CD14-positive monocyte (primary cell): Measurements from ENCODE around the gene NME9. TPM values are rescaled to one million over a fixed set of nuclear protein-coding genes. Genes with fewer than 3 reads are reported as not detected.
A peak's percentile ranks its signal among the peaks of the same experiment; 100 is the strongest.

ENCODE experiments used
- DNase-seq, 3 donors: peaks; one replicate each; pipeline ENCODE4 v3.0.0-alpha.2; 2011 to 2022
- H2AFZ ChIP-seq: 2 replicates; pipeline ENCODE4 v1.6.0; 2012; ENCODE audit warnings: mild to moderate bottlenecking, low read depth, low read length, inconsistent platforms; ENCODE audit not compliant: insufficient read depth, poor library complexity, severe bottlenecking
- H3K27ac ChIP-seq, 2 donors: 1 replicate in 1 of 2; 2 replicates in 1 of 2; pipeline ENCODE4 v1.5.1; 2012 to 2013; ENCODE audit warnings: low read length in 2 of 2, control low read depth in 1 of 2, inconsistent platforms in 1 of 2, low read depth in 1 of 2, mild to moderate bottlenecking in 1 of 2
- H3K27me3 ChIP-seq, 2 donors: one replicate each; pipeline versions ENCODE4 v1.6.0 to v1.6.1; 2011 to 2013; ENCODE audit warnings: low read length in 2 of 2; ENCODE audit not compliant: control insufficient read depth in 2 of 2, insufficient read depth in 2 of 2
- H3K36me3 ChIP-seq, 2 donors: replicated peaks in 1 of 2; 1 replicate in 1 of 2; 2 replicates in 1 of 2; pipeline versions ENCODE4 v1.5.1 to v1.6.1; 2012 to 2013; ENCODE audit warnings: low read length in 2 of 2, control low read depth in 1 of 2, inconsistent platforms in 1 of 2, mild to moderate bottlenecking in 1 of 2; ENCODE audit not compliant: insufficient read depth in 2 of 2, control insufficient read depth in 1 of 2
- H3K4me1 ChIP-seq, 2 donors: 1 replicate in 1 of 2; 2 replicates in 1 of 2; pipeline versions ENCODE4 v1.5.1 to v1.6.1; 2012 to 2013; ENCODE audit warnings: low read length in 2 of 2, control low read depth in 1 of 2, inconsistent platforms in 1 of 2, mild to moderate bottlenecking in 1 of 2, moderate library complexity in 1 of 2; ENCODE audit not compliant: insufficient read depth in 2 of 2, control insufficient read depth in 1 of 2
- H3K4me2 ChIP-seq: replicated peaks from 2 replicates; pipeline ENCODE3; 2012; ENCODE audit warnings: low read length, moderate library complexity, mild to moderate bottlenecking; ENCODE audit not compliant: poor library complexity, severe bottlenecking; ENCODE audit errors: extremely low read depth
- H3K4me3 ChIP-seq, 3 experiments: fragments of 200-600 bp in 1 of 3; sonication (generic) in 1 of 3; replicated peaks in 1 of 3; 1 replicate in 2 of 3; 2 replicates in 1 of 3; pipeline ENCODE4 v1.5.1; 2011 to 2013; ENCODE audit warnings: low read length in 3 of 3, mild to moderate bottlenecking in 3 of 3, control low read depth in 2 of 3, low read depth in 2 of 3, inconsistent platforms in 1 of 3, moderate library complexity in 1 of 3
- H3K79me2 ChIP-seq: 2 replicates; pipeline ENCODE4 v1.6.0; 2012; ENCODE audit warnings: mild to moderate bottlenecking, control low read depth, inconsistent platforms, low read length, moderate library complexity; ENCODE audit not compliant: insufficient read depth
- H3K9ac ChIP-seq: 2 replicates; pipeline ENCODE4 v1.6.0; 2017; ENCODE audit warnings: low read length, mild to moderate bottlenecking; ENCODE audit not compliant: insufficient read depth, poor library complexity, severe bottlenecking
- H3K9me3 ChIP-seq, 2 donors: replicated peaks in 1 of 2; 1 replicate in 1 of 2; 2 replicates in 1 of 2; pipeline versions ENCODE4 v1.5.1 to v1.6.1; 2012 to 2013; ENCODE audit warnings: low read length in 2 of 2, control low read depth in 1 of 2; ENCODE audit not compliant: control insufficient read depth in 1 of 2, insufficient read depth in 1 of 2
- H4K20me1 ChIP-seq: 2 replicates; pipeline ENCODE4 v1.6.0; 2012; ENCODE audit warnings: mild to moderate bottlenecking, low read length, control low read depth, moderate library complexity; ENCODE audit not compliant: insufficient read depth
- H3K27ac Mint-ChIP-seq, 7 donors: one replicate each; pipeline ENCODE4 v1.8.0; 2020; ENCODE audit warnings: mild to moderate bottlenecking in 7 of 7, mixed read lengths in 7 of 7, moderate library complexity in 6 of 7, inconsistent platforms in 2 of 7
- H3K27me3 Mint-ChIP-seq, 3 donors: one replicate each; pipeline ENCODE4 v1.8.0; 2021 to 2022; ENCODE audit warnings: low read depth in 3 of 3, mild to moderate bottlenecking in 3 of 3, mixed read lengths in 3 of 3, moderate library complexity in 3 of 3, inconsistent platforms in 1 of 3
- H3K36me3 Mint-ChIP-seq, 2 donors: one replicate each; pipeline ENCODE4 v1.8.0; 2020; ENCODE audit warnings: mixed read lengths in 2 of 2, inconsistent platforms in 1 of 2, mild to moderate bottlenecking in 1 of 2
- H3K4me1 Mint-ChIP-seq: one replicate; pipeline ENCODE4 v1.8.0; 2020; ENCODE audit warnings: mild to moderate bottlenecking, mixed read lengths
- H3K4me3 Mint-ChIP-seq, 2 donors: one replicate each; pipeline ENCODE4 v1.8.0; 2020; ENCODE audit warnings: mild to moderate bottlenecking in 2 of 2, mixed read lengths in 2 of 2, moderate library complexity in 1 of 2
- H3K9me3 Mint-ChIP-seq, 7 donors: one replicate each; pipeline ENCODE4 v1.8.0; 2020 to 2022; ENCODE audit warnings: mixed read lengths in 7 of 7, mild to moderate bottlenecking in 6 of 7, moderate library complexity in 6 of 7, inconsistent platforms in 2 of 7
- WGBS: methylation state at CpG from one replicate; pipeline ENCODE4 v1.1.5; 2013; ENCODE audit warnings: missing lambda C conversion rate; ENCODE audit not compliant: insufficient coverage; 5-methylcytosine and 5-hydroxymethylcytosine counted together
- intact Hi-C, 2 donors: fragments of 100-400 bp; cut with micrococcal nuclease; formaldehyde crosslinking; loops; one replicate each; pipeline versions ENCODE4 v1.15.0 to v1.15.1; 2023
- polyA plus RNA-seq, 3 donors: library from polyadenylated mRNA; depleted of rRNA in 1 of 3; unstranded in 2 of 3; stranded (reverse) in 1 of 3; fragments of 300-500 nt in 2 of 3; fragments of >200 nt in 1 of 3; fragmentation: Illumina TruSeq in 2 of 3; gene quantifications; 1 replicate in 2 of 3; 2 replicates in 1 of 3; pipeline ENCODE4 v1.2.3, GENCODE V29; 2012 to 2021
- TF ChIP-seq, protein P1 (sequence below): fragments of 200-600 bp; IDR thresholded peaks from one replicate; pipeline ENCODE4 v1.8.0; 2022; ENCODE audit warnings: antibody characterized with exemption, mild to moderate bottlenecking

NME9 gene
- polyA plus RNA-seq, 3 donors: 0.04 TPM; not detected in 2

DNA sequence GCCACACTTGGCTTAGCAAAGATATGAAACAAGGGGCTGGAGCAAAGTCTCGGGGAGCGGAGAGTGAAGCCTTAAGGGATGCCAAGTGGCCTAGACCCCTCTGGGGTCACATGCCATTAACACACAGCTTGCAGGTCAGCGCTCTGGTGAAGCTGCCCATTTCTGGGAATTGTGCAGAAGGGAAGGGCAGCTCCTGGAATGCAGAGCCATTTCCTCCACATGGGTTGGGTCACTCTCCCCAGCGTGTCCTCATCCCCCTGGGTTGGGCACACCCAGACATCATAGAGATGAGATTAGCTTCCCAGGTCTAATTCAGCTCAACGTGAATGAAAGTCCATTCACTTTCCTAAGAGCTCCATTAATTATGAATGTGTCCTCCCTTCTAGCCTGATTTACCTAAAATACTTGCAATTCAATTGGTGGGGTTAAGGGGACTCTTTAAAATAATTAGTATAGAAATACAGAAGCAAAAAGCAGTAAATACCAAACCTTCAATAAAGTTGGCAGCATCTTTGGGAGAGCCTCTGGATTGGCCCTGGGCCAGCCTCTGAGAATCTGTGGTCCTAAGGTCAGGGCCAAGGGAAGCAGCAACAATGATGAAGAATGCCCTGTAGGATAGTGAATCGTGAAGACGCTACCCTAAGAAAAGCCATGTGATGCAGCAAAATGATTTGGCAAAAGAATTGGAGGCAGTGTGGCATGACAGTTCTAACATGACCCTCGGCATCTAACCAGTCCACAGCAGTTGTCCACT lies 36.5 kb upstream of the NME9 start:
- WGBS: 87% methylated on average over 4 of the region's 8 CpGs
- no peaks in the 10 kb centered on the region for H3K36me3 ChIP-seq
- H2AFZ ChIP-seq: no peak overlapping the region
- no peak overlapping the region for H3K4me2 ChIP-seq
- H3K36me3 Mint-ChIP-seq: peaks cover 2% of the 10 kb centered on the region in 2 donors
- peaks cover 0 to 6% (median 3%) of the 10 kb centered on the region in 7 donors for H3K9me3 Mint-ChIP-seq
- H3K27ac Mint-ChIP-seq: peak overlapping the region in 2 of 7 donors; percentile 37 to 41
- H3K9me3 ChIP-seq: no peaks in the 10 kb centered on the region
- no peaks in the 10 kb centered on the region for H3K27me3 ChIP-seq
- no peaks in the 10 kb centered on the region for H4K20me1 ChIP-seq
- TF ChIP-seq, protein P1, sequence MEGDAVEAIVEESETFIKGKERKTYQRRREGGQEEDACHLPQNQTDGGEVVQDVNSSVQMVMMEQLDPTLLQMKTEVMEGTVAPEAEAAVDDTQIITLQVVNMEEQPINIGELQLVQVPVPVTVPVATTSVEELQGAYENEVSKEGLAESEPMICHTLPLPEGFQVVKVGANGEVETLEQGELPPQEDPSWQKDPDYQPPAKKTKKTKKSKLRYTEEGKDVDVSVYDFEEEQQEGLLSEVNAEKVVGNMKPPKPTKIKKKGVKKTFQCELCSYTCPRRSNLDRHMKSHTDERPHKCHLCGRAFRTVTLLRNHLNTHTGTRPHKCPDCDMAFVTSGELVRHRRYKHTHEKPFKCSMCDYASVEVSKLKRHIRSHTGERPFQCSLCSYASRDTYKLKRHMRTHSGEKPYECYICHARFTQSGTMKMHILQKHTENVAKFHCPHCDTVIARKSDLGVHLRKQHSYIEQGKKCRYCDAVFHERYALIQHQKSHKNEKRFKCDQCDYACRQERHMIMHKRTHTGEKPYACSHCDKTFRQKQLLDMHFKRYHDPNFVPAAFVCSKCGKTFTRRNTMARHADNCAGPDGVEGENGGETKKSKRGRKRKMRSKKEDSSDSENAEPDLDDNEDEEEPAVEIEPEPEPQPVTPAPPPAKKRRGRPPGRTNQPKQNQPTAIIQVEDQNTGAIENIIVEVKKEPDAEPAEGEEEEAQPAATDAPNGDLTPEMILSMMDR: no peak
- H3K4me3 ChIP-seq: no peak overlapping the region
- no peak for DNase-seq
- H3K9ac ChIP-seq: no peak overlapping the region
- no peak overlapping the region for H3K27ac ChIP-seq
- peaks cover 0 to 8% (median 0%) of the 10 kb centered on the region in 3 donors for H3K27me3 Mint-ChIP-seq
- H3K4me3 Mint-ChIP-seq: no peak overlapping the region
- H3K4me1 ChIP-seq: peaks cover 36 to 40% of the 10 kb centered on the region in 2 donors
- intact Hi-C loops: no loop called here
- peaks cover 41% of the 10 kb centered on the region for H3K4me1 Mint-ChIP-seq
- no peaks in the 10 kb centered on the region for H3K79me2 ChIP-seq

DNA sequence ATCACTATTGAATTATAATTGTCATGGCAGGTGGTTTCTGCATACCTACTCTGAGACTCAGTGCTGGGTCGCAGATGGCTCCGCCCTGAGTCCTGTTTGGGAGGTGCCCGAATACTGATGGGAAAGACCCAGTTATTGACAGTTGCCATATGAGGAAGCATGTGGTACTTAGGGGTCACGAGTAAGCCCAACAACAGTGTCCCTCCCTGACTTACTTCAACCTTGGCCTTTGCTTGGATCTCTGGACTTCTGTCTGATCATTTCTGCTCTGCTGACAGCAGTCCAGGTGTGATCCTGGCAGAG lies 35.6 kb upstream of the NME9 start:
- WGBS: 93% methylated on average over 3 of the region's 4 CpGs
- no peaks in the 10 kb centered on the region for H4K20me1 ChIP-seq
- H2AFZ ChIP-seq: no peak overlapping the region
- H3K4me2 ChIP-seq: no peak overlapping the region
- no peak overlapping the region for H3K9ac ChIP-seq
- no peak overlapping the region for H3K4me3 Mint-ChIP-seq
- DNase-seq: no peak
- TF ChIP-seq, protein P1: no peak
- intact Hi-C loops: no loop called here
- no peak overlapping the region for H3K27ac Mint-ChIP-seq
- no peak overlapping the region for H3K4me3 ChIP-seq
- no peaks in the 10 kb centered on the region for H3K36me3 ChIP-seq
- no peak overlapping the region for H3K27ac ChIP-seq
- H3K9me3 ChIP-seq: no peaks in the 10 kb centered on the region
- H3K27me3 ChIP-seq: no peaks in the 10 kb centered on the region
- peaks cover 0 to 9% (median 0%) of the 10 kb centered on the region in 3 donors for H3K27me3 Mint-ChIP-seq
- H3K9me3 Mint-ChIP-seq: peaks cover 0 to 5% (median 0%) of the 10 kb centered on the region in 7 donors
- no peaks in the 10 kb centered on the region for H3K79me2 ChIP-seq
- H3K36me3 Mint-ChIP-seq: peaks cover 0 to 2% of the 10 kb centered on the region in 2 donors
- H3K4me1 Mint-ChIP-seq: peaks cover 33% of the 10 kb centered on the region
- peaks cover 29 to 31% of the 10 kb centered on the region in 2 donors for H3K4me1 ChIP-seq
